ENCODE measurements around the gene CD4.

DNA sequence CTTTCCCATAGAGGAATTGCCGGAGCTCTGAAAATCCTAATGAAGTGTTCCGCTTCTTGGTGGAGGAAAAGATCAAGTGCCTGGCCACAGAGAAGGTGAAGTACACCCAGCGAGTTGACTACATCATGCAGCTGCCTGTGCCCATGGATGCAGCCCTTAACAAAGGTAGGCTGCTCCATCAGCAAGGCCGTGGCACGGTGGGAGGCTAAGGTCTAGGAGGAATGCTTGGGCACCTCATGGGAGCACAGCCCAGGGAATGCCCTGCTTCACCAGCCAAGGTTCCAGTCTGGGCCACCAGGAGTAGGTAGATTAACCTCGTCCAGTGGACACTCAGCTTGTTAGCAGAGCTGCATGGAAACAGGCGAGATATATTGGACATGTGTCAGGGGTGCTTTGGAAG lies 71.6 kb downstream of the CD4 start:
- TF ChIP-seq, protein P1, sequence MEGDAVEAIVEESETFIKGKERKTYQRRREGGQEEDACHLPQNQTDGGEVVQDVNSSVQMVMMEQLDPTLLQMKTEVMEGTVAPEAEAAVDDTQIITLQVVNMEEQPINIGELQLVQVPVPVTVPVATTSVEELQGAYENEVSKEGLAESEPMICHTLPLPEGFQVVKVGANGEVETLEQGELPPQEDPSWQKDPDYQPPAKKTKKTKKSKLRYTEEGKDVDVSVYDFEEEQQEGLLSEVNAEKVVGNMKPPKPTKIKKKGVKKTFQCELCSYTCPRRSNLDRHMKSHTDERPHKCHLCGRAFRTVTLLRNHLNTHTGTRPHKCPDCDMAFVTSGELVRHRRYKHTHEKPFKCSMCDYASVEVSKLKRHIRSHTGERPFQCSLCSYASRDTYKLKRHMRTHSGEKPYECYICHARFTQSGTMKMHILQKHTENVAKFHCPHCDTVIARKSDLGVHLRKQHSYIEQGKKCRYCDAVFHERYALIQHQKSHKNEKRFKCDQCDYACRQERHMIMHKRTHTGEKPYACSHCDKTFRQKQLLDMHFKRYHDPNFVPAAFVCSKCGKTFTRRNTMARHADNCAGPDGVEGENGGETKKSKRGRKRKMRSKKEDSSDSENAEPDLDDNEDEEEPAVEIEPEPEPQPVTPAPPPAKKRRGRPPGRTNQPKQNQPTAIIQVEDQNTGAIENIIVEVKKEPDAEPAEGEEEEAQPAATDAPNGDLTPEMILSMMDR (IDR thresholded peaks at IDR 0.05), result no peak
- TF ChIP-seq POLR2A (IDR thresholded peaks at IDR 0.05), result no peak

All from adrenal gland (tissue), 5 donors.